HEK293 (cell line): ENCODE results near the gene VAT1.

Experiments
- CTCF ChIA-PET: fragments of 350-600 bp; formaldehyde crosslinking; extraction: SDS; loops from one replicate; lab custom pipeline; 2021; ENCODE audit warnings: antibody characterized with exemption; lab: Yijun Ruan, JAX
- POLR2A ChIA-PET: fragments of 300-600 bp; formaldehyde crosslinking; extraction: SDS; loops from one replicate; lab custom pipeline; 2020; ENCODE audit warnings: antibody characterized with exemption, inconsistent platforms; lab: Yijun Ruan, JAX
- H3K27ac ChIP-seq: fragments of 200-500 bp; sonication (Bioruptor generic); 2 replicates; pipeline ENCODE4 v1.5.1; 2014; ENCODE audit warnings: low read depth, low read length, control low read depth, inconsistent platforms; ENCODE audit errors: extremely low read depth
- H3K36me3 ChIP-seq, 2 experiments: fragments of 200-500 bp in 1 of 2; sonication (Bioruptor generic) in 1 of 2; 1 replicate in 1 of 2; 2 replicates in 1 of 2; pipeline ENCODE4 v1.5.1; 2014 to 2017; ENCODE audit warnings: inconsistent platforms in 2 of 2, low read length in 2 of 2; ENCODE audit not compliant: control insufficient read depth in 2 of 2, insufficient read depth in 1 of 2
- H3K4me1 ChIP-seq: fragments of 200-500 bp; sonication (Bioruptor generic); 2 replicates; pipeline ENCODE4 v1.5.1; 2014; ENCODE audit warnings: mild to moderate bottlenecking, low read length, inconsistent platforms; ENCODE audit not compliant: control insufficient read depth, insufficient read depth
- H3K4me3 ChIP-seq: 2 replicates; pipeline ENCODE4 v1.5.1; 2011; ENCODE audit warnings: low read depth, mild to moderate bottlenecking, control low read depth, low read length, moderate library complexity
- H3K9me3 ChIP-seq: fragments of 200-500 bp; sonication (Bioruptor generic); 2 replicates; pipeline ENCODE4 v1.5.1; 2014; ENCODE audit warnings: low read depth, low read length, inconsistent platforms; ENCODE audit not compliant: control insufficient read depth, insufficient read depth
- HOXA7 ChIP-seq: sonication (generic); formaldehyde crosslinking; IDR thresholded peaks from 2 replicates; pipeline ENCODE4 v1.8.1; 2022; ENCODE audit warnings: missing genetic modification reagents, borderline replicate concordance
- KLF1 ChIP-seq: fragments of 450-650 bp; formaldehyde crosslinking; IDR thresholded peaks from 2 replicates; pipeline ENCODE4 v1.5.1; 2016; ENCODE audit warnings: missing biosample characterization, missing genetic modification characterization
- RBAK ChIP-seq: fragments of 450-650 bp; formaldehyde crosslinking; IDR thresholded peaks from 2 replicates; pipeline ENCODE4 v1.5.1; 2016; ENCODE audit warnings: missing biosample characterization, missing genetic modification characterization
- SP7 ChIP-seq: fragments of 450-650 bp; formaldehyde crosslinking; IDR thresholded peaks from 2 replicates; pipeline ENCODE4 v1.5.1; 2016; ENCODE audit warnings: missing biosample characterization, missing genetic modification characterization
- ZBTB7A ChIP-seq: fragments of 450-650 bp; formaldehyde crosslinking; IDR thresholded peaks from 2 replicates; pipeline ENCODE4 v1.5.1; 2016; ENCODE audit warnings: low read depth, missing biosample characterization, missing genetic modification characterization
- ZBTB8A ChIP-seq: fragments of 450-650 bp; formaldehyde crosslinking; IDR thresholded peaks from 2 replicates; pipeline ENCODE4 v1.5.1; 2016; ENCODE audit warnings: missing biosample characterization, missing genetic modification characterization
- ZEB2 ChIP-seq: fragments of 450-650 bp; formaldehyde crosslinking; IDR thresholded peaks from 2 replicates; pipeline ENCODE4 v1.5.1; 2016; ENCODE audit warnings: missing biosample characterization, missing genetic modification characterization
- ZNF140 ChIP-seq: fragments of 450-650 bp; formaldehyde crosslinking; IDR thresholded peaks from 2 replicates; pipeline ENCODE4 v1.5.1; 2016; ENCODE audit warnings: missing biosample characterization, missing genetic modification characterization
- ZNF394 ChIP-seq: fragments of 450-650 bp; formaldehyde crosslinking; IDR thresholded peaks from 2 replicates; pipeline ENCODE4 v1.5.1; 2016; ENCODE audit warnings: missing biosample characterization, missing genetic modification characterization, mild to moderate bottlenecking, moderate library complexity, borderline replicate concordance
- ZNF473 ChIP-seq: fragments of 450-650 bp; formaldehyde crosslinking; IDR thresholded peaks from 2 replicates; pipeline ENCODE4 v1.5.1; 2017; ENCODE audit warnings: missing biosample characterization, missing genetic modification characterization
- ZNF48 ChIP-seq: fragments of 450-650 bp; formaldehyde crosslinking; IDR thresholded peaks from 2 replicates; pipeline ENCODE4 v1.5.1; 2016; ENCODE audit warnings: missing biosample characterization, missing genetic modification characterization
- ZNF777 ChIP-seq: fragments of 450-650 bp; formaldehyde crosslinking; IDR thresholded peaks from 2 replicates; pipeline ENCODE4 v1.5.1; 2017; ENCODE audit warnings: missing biosample characterization, missing genetic modification characterization, borderline replicate concordance
- ZNF792 ChIP-seq: fragments of 450-650 bp; formaldehyde crosslinking; IDR thresholded peaks from 2 replicates; pipeline ENCODE4 v1.5.1; 2016; ENCODE audit warnings: missing biosample characterization, missing genetic modification characterization
- TF ChIP-seq, protein P1 (sequence below): fragments of 450-650 bp; formaldehyde crosslinking; IDR thresholded peaks from 2 replicates; pipeline ENCODE4 v1.5.1; 2016; ENCODE audit warnings: missing biosample characterization, missing genetic modification characterization, low read depth
- TF ChIP-seq, protein P2 (sequence below): fragments of 450-650 bp; formaldehyde crosslinking; IDR thresholded peaks from 2 replicates; pipeline ENCODE4 v1.5.1; 2017; ENCODE audit warnings: missing biosample characterization, mild to moderate bottlenecking, missing genetic modification characterization, moderate library complexity
- TF ChIP-seq, protein P3 (sequence below): fragments of 450-650 bp; formaldehyde crosslinking; IDR thresholded peaks from 2 replicates; pipeline ENCODE4 v1.5.1; 2016; ENCODE audit warnings: missing biosample characterization, missing genetic modification characterization
- TF ChIP-seq, protein P4 (sequence below): fragments of 450-650 bp; formaldehyde crosslinking; IDR thresholded peaks from 2 replicates; pipeline ENCODE4 v1.5.1; 2016; ENCODE audit warnings: missing biosample characterization, missing genetic modification characterization
- TF ChIP-seq, protein P5 (sequence below): fragments of 450-650 bp; formaldehyde crosslinking; IDR thresholded peaks from 2 replicates; pipeline ENCODE4 v1.5.1; 2017; ENCODE audit warnings: missing biosample characterization, missing genetic modification characterization
- TF ChIP-seq, protein P6 (sequence below): fragments of 450-650 bp; formaldehyde crosslinking; IDR thresholded peaks from 2 replicates; pipeline ENCODE4 v1.5.1; 2016; ENCODE audit warnings: missing biosample characterization, missing genetic modification characterization

Gene VAT1

DNA sequence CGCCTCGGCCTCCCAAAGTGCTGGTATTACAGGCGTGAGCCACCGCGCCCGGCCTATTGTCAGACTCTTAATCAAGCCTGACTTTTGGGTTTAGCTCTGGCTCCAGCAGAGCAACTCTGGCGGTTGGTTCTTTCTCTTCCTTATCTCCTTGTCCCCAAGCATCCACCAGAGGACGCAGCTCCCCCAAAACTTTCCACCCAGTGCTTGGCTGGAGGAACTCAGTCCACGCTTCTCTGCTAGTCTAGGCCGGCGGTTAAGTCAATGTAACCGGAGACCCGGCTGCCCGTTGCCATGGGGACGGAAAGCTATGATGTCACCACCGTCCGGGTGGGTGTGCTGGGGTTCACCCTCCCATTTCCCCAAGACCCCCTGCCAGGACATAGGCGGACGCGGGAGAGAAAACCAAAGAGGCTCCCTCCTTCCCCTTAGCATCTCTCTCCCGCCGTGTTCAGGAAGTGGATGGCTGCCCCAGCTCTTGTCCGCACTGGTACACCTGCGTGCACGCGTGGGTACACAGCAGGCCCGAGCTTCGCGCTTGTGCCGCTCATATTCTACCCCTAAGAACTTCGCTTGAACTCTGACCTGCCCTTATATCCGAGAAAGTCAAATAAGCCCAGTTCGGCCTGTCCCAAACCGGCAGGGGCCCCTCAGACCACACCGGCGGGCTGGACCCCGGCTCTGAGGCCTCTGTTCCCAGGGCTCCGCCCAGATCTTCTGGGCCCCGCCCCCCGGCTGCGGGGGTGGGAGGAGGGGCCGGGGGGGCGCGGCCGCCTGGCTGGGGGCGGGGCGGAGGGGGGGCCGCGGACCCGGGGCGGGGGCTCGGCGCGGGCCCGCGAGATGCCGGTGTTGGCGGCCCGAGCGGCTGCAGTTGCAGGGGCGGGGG lies 2.5 kb upstream of the VAT1 start, which contains the start of gene RND2 (continued):
- TF ChIP-seq ZBTB8A (tag by site-specific recombination) (0 out of 2 replicates have a peak, but pooled peaks have one; percentile 25), ZNF473 (no peak), SP7 (tag by site-specific recombination) (peak; percentile 80)
- TF ChIP-seq, protein P1, sequence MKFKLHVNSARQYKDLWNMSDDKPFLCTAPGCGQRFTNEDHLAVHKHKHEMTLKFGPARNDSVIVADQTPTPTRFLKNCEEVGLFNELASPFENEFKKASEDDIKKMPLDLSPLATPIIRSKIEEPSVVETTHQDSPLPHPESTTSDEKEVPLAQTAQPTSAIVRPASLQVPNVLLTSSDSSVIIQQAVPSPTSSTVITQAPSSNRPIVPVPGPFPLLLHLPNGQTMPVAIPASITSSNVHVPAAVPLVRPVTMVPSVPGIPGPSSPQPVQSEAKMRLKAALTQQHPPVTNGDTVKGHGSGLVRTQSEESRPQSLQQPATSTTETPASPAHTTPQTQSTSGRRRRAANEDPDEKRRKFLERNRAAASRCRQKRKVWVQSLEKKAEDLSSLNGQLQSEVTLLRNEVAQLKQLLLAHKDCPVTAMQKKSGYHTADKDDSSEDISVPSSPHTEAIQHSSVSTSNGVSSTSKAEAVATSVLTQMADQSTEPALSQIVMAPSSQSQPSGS (tag by site-specific recombination) = peak; percentile 98
- TF ChIP-seq, protein P2, sequence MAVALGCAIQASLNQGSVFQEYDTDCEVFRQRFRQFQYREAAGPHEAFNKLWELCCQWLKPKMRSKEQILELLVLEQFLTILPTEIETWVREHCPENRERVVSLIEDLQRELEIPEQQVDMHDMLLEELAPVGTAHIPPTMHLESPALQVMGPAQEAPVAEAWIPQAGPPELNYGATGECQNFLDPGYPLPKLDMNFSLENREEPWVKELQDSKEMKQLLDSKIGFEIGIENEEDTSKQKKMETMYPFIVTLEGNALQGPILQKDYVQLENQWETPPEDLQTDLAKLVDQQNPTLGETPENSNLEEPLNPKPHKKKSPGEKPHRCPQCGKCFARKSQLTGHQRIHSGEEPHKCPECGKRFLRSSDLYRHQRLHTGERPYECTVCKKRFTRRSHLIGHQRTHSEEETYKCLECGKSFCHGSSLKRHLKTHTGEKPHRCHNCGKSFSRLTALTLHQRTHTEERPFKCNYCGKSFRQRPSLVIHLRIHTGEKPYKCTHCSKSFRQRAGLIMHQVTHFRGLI (tag by site-specific recombination) = 0 out of 2 replicates have a peak, but pooled peaks have one; percentile 15

DNA sequence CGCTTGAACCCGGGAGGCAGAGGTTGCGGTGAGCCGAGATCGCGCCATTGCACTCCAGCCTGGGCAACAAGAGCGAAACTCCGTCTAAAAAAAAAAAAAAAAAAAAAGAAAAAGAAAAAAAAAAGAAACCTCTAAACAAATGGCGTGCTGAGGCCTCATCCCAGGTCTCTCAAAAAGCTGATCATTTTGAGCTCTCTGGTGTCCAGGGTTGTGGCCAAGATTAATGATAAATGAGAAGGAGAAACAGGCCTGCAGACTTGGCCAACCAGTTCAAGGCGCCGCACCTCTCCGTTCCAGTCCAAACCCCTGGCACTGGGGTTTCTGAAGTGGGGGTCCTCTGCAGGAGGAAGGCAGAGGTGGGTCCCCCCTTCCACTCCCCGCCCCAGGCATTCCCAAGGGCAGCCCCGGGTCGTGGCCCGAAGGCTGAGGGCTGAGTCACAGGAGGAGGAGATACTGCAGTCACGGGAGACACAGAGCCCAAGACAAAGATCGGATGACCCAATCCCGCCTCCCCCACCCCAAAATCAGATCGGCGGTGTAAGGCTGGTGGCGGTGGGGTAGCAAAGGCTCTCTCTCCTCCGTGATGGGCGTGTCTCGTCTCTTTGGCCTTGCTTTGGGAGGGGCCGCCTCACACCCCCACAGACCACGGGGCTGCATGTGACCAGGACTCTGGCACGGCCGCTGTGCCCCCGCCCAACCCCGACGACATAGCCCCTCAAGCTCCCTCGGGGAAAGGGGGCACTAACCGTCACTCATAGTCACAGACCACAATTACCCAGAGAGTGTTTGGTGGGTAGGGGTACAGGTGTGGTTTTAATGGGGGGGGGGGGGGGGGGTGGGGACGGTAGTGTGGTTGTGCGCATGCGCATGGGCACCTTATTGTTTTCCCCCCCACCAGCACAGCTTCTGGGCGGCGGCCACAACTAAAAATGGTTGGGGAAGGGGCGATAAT lies 1.1 kb downstream of the VAT1 start:
- peak overlapping the region; percentile 76 for H3K27ac ChIP-seq
- POLR2A ChIA-PET = interaction anchor here (0.5 to 3.0 kb wide), 10 partner anchors 9 to 510 kb away, joined by 3 to 36 read pairs (median 5); partner anchors contain the start of gene RPL27
- H3K4me1 ChIP-seq = peaks cover 12% of the 10 kb centered on the region
- CTCF ChIA-PET = interaction anchor here (0.9 to 1.3 kb wide), 2 partner anchors 15 to 16 kb away, joined by 3 to 4 read pairs; no protein-coding TSS in a partner anchor
- H3K9me3 ChIP-seq = no peaks in the 10 kb centered on the region
- H3K36me3 ChIP-seq = peaks cover 0 to 22% of the 10 kb centered on the region in 2 experiments; a peak in 2 of 3 replicates
- H3K4me3 ChIP-seq = peak overlapping the region; percentile 96
- peak; percentile 26; the same call in 1 of the 2 replicates for TF ChIP-seq ZNF394
- TF ChIP-seq HOXA7 = no peak
- TF ChIP-seq, protein P3, sequence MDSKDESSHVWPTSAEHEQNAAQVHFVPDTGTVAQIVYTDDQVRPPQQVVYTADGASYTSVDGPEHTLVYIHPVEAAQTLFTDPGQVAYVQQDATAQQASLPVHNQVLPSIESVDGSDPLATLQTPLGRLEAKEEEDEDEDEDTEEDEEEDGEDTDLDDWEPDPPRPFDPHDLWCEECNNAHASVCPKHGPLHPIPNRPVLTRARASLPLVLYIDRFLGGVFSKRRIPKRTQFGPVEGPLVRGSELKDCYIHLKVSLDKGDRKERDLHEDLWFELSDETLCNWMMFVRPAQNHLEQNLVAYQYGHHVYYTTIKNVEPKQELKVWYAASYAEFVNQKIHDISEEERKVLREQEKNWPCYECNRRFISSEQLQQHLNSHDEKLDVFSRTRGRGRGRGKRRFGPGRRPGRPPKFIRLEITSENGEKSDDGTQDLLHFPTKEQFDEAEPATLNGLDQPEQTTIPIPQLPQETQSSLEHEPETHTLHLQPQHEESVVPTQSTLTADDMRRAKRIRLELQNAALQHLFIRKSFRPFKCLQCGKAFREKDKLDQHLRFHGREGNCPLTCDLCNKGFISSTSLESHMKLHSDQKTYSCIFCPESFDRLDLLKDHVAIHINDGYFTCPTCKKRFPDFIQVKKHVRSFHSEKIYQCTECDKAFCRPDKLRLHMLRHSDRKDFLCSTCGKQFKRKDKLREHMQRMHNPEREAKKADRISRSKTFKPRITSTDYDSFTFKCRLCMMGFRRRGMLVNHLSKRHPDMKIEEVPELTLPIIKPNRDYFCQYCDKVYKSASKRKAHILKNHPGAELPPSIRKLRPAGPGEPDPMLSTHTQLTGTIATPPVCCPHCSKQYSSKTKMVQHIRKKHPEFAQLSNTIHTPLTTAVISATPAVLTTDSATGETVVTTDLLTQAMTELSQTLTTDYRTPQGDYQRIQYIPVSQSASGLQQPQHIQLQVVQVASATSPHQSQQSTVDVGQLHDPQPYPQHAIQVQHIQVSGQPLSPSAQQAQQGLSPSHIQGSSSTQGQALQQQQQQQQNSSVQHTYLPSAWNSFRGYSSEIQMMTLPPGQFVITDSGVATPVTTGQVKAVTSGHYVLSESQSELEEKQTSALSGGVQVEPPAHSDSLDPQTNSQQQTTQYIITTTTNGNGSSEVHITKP (tag by site-specific recombination) = peak; percentile 42
- TF ChIP-seq ZNF777 (tag by site-specific recombination) = no peak; the same call in 1 of the 2 replicates
- TF ChIP-seq, protein P4, sequence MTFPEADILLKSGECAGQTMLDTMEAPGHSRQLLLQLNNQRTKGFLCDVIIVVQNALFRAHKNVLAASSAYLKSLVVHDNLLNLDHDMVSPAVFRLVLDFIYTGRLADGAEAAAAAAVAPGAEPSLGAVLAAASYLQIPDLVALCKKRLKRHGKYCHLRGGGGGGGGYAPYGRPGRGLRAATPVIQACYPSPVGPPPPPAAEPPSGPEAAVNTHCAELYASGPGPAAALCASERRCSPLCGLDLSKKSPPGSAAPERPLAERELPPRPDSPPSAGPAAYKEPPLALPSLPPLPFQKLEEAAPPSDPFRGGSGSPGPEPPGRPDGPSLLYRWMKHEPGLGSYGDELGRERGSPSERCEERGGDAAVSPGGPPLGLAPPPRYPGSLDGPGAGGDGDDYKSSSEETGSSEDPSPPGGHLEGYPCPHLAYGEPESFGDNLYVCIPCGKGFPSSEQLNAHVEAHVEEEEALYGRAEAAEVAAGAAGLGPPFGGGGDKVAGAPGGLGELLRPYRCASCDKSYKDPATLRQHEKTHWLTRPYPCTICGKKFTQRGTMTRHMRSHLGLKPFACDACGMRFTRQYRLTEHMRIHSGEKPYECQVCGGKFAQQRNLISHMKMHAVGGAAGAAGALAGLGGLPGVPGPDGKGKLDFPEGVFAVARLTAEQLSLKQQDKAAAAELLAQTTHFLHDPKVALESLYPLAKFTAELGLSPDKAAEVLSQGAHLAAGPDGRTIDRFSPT = no peak
- TF ChIP-seq, protein P5, sequence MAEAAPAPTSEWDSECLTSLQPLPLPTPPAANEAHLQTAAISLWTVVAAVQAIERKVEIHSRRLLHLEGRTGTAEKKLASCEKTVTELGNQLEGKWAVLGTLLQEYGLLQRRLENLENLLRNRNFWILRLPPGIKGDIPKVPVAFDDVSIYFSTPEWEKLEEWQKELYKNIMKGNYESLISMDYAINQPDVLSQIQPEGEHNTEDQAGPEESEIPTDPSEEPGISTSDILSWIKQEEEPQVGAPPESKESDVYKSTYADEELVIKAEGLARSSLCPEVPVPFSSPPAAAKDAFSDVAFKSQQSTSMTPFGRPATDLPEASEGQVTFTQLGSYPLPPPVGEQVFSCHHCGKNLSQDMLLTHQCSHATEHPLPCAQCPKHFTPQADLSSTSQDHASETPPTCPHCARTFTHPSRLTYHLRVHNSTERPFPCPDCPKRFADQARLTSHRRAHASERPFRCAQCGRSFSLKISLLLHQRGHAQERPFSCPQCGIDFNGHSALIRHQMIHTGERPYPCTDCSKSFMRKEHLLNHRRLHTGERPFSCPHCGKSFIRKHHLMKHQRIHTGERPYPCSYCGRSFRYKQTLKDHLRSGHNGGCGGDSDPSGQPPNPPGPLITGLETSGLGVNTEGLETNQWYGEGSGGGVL (tag by site-specific recombination) = peak; percentile 82
- TF ChIP-seq ZNF792 = no peak
- TF ChIP-seq ZNF48 (tag by site-specific recombination) = no peak
- TF ChIP-seq ZBTB7A (tag by site-specific recombination) = no peak
- no peak; the same call in 1 of the 2 replicates for TF ChIP-seq ZEB2 (tag by site-specific recombination)
- TF ChIP-seq RBAK (tag by site-specific recombination) = no peak
- peak; percentile 86 for TF ChIP-seq KLF1 (tag by site-specific recombination)
- TF ChIP-seq ZNF140 (tag by site-specific recombination) = no peak
- TF ChIP-seq, protein P6, sequence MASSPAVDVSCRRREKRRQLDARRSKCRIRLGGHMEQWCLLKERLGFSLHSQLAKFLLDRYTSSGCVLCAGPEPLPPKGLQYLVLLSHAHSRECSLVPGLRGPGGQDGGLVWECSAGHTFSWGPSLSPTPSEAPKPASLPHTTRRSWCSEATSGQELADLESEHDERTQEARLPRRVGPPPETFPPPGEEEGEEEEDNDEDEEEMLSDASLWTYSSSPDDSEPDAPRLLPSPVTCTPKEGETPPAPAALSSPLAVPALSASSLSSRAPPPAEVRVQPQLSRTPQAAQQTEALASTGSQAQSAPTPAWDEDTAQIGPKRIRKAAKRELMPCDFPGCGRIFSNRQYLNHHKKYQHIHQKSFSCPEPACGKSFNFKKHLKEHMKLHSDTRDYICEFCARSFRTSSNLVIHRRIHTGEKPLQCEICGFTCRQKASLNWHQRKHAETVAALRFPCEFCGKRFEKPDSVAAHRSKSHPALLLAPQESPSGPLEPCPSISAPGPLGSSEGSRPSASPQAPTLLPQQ (tag by site-specific recombination) = peak; percentile 87
